Ovary (tissue), 3 donors: ENCODE measurements around the gene CCDC88A.

ENCODE experiments used
- EP300 ChIP-seq: sonication (generic); formaldehyde crosslinking; IDR thresholded peaks from one replicate; pipeline ENCODE4 v1.6.1; 2017; ENCODE audit warnings: antibody characterized with exemption
- POLR2A ChIP-seq: fragments of 450-650 bp; IDR thresholded peaks from one replicate; pipeline ENCODE4 v1.6.1; 2017; ENCODE audit warnings: antibody characterized with exemption, mild to moderate bottlenecking, moderate library complexity
- TF ChIP-seq, protein P1 (sequence below), 3 donors: fragments of 450-650 bp in 2 of 3; fragments of 200-600 bp in 1 of 3; IDR thresholded peaks; one replicate each; pipeline versions ENCODE4 v1.5.1 to v1.8.0; 2016 to 2022; ENCODE audit warnings: antibody characterized with exemption in 3 of 3, mild to moderate bottlenecking in 1 of 3
- donor health status: DM: no; HTN: no; CAD: no.

DNA sequence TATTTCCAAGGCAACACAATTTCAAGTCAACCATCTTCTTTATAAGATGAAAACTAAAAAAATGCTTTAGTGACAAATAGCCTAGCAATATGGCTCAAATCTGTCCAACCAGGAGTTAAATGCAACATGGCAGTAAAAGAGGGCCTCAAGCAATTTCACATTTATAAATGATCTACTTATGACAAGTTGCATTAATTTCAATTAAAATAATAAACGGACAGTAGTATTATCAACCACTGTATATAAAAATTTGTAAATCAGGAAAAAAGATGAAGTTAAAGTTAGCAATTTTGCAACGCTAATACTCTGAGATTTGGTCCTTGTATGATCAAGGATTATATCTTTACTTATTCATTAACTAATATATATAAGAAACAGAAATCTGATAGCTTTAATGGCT, 19.3 kb downstream of the CCDC88A start:
- TF ChIP-seq, protein P1, sequence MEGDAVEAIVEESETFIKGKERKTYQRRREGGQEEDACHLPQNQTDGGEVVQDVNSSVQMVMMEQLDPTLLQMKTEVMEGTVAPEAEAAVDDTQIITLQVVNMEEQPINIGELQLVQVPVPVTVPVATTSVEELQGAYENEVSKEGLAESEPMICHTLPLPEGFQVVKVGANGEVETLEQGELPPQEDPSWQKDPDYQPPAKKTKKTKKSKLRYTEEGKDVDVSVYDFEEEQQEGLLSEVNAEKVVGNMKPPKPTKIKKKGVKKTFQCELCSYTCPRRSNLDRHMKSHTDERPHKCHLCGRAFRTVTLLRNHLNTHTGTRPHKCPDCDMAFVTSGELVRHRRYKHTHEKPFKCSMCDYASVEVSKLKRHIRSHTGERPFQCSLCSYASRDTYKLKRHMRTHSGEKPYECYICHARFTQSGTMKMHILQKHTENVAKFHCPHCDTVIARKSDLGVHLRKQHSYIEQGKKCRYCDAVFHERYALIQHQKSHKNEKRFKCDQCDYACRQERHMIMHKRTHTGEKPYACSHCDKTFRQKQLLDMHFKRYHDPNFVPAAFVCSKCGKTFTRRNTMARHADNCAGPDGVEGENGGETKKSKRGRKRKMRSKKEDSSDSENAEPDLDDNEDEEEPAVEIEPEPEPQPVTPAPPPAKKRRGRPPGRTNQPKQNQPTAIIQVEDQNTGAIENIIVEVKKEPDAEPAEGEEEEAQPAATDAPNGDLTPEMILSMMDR (IDR thresholded peaks at IDR 0.05) = no peak
- TF ChIP-seq POLR2A (no peak), EP300 (no peak)
